ENCODE results near the gene SOWAHD.

GRCh38 chrX:119791437-119792231 is 33.2 kb downstream of the SOWAHD start, which contains the start of gene RPL39:
- TF ChIP-seq POLR2AphosphoS5 (IDR thresholded peaks at IDR 0.05; ENCODE audit: insufficient read depth in 1 of 2, low read depth in 1 of 2) (peak; percentile 55 to 95), CTCF (IDR thresholded peaks at IDR 0.05) (no peak)

All from vagina (tissue), 2 donors.